Ovary (tissue), 3 donors: Measurements from ENCODE around the gene NIM1K.
"Not testable (repeated sequence)": the region's sequence is repeated elsewhere in the genome, so short reads cannot be mapped to it uniquely, and the experiment has no call there.

Experiments used
- POLR2A ChIP-seq: fragments of 450-650 bp; IDR thresholded peaks from one replicate; pipeline ENCODE4 v1.6.1; 2017; ENCODE audit warnings: antibody characterized with exemption, mild to moderate bottlenecking, moderate library complexity
- TF ChIP-seq, protein P1 (sequence below), 3 donors: fragments of 450-650 bp in 2 of 3; fragments of 200-600 bp in 1 of 3; IDR thresholded peaks; one replicate each; pipeline versions ENCODE4 v1.5.1 to v1.8.0; 2016 to 2022; ENCODE audit warnings: antibody characterized with exemption in 3 of 3, mild to moderate bottlenecking in 1 of 3
- donor health status: DM: no; HTN: no; CAD: no.

DNA sequence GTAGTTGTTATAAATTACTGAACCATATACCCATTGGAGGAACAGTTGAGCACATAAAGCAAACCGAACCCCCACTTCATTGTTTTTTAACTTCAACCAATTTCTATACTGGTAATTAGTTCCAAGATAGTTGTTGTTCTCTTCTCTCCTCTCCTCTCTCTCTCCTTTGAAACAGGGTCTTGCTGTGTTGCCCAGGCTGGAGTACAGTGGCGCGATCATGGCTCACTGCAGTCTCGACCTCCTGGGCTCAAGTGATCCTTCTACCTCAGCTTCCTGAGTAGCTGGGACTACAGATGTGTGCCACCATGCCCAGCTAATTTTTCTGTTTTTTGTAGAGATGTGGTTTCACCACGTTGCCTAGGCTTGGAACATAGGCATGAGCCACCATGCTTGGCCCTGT is 27.2 kb upstream of the NIM1K start:
- TF ChIP-seq, protein P1, sequence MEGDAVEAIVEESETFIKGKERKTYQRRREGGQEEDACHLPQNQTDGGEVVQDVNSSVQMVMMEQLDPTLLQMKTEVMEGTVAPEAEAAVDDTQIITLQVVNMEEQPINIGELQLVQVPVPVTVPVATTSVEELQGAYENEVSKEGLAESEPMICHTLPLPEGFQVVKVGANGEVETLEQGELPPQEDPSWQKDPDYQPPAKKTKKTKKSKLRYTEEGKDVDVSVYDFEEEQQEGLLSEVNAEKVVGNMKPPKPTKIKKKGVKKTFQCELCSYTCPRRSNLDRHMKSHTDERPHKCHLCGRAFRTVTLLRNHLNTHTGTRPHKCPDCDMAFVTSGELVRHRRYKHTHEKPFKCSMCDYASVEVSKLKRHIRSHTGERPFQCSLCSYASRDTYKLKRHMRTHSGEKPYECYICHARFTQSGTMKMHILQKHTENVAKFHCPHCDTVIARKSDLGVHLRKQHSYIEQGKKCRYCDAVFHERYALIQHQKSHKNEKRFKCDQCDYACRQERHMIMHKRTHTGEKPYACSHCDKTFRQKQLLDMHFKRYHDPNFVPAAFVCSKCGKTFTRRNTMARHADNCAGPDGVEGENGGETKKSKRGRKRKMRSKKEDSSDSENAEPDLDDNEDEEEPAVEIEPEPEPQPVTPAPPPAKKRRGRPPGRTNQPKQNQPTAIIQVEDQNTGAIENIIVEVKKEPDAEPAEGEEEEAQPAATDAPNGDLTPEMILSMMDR (IDR thresholded peaks at IDR 0.05) = not testable (repeated sequence)
- not testable (repeated sequence) for TF ChIP-seq POLR2A
